Measurements from ENCODE around the gene ARHGAP35. TPM values are rescaled to one million over a fixed set of nuclear protein-coding genes. Genes with fewer than 3 reads are reported as not detected.

The ARHGAP35 gene
- total and polyA plus RNA-seq, 9 donors, result 20.9 to 74.8 (median 51.2) TPM

DNA sequence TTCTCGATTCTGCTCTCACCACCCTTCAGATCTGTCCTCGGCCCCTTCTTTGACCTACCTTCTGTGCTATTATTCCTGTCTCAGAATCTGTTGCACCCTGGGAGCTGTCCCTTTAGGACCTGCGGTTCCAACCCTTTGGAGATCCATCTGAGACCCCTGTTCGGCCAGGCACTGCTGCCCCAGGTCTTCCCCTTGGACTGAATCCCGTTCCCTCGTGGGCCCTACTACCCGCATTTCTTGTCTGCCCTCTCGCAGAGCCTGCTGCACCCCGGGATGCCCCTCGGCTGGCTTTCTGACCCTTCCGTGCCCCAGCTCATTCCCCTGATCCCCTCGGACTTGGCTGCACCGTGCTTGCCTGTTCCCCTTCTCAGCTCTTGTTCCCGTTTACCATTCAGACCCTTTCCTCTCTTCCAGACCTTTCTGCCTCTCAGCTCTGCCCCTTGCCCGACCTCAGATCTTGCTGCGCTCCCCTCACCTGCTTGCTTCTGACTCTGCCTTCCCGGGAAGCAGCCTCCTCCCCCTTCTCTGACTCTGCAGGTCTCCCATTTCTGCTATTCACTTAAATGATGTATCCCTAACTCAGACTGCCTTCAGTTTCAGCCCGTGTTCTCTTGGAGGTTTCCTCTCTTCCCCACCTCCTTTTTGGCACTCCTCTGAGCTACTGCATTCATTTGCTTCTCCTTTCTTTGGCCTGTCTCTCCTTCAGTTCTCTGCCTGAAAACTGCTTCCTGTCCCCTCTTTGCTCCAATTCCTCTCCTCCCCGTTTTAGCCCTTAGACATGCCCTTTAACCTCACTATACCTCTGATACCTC is 1.1 kb downstream of the ARHGAP35 start:
- Histone ChIP-seq H3K4me1 (ENCODE audit: insufficient read depth) (peaks cover 13% of the 10 kb centered on the region), H3K9me3 (no peaks in the 10 kb centered on the region), H3K4me3 (peak overlapping the region; percentile 59), H3K27ac (peak overlapping the region; percentile 95 to 97), H3K36me3 (no peaks in the 10 kb centered on the region), H3K27me3 (no peaks in the 10 kb centered on the region)
- intact Hi-C loops (cut with DNase I), result loop anchor here in 3 of 4 donors (2.0 to 5.0 kb wide), 3 partner anchors 115 to 130 kb away; no protein-coding TSS in a partner anchor
- TF ChIP-seq POLR2A (IDR thresholded peaks at IDR 0.05) (no peak), EP300 (IDR thresholded peaks at IDR 0.05) (no peak)
- TF ChIP-seq, protein P1, sequence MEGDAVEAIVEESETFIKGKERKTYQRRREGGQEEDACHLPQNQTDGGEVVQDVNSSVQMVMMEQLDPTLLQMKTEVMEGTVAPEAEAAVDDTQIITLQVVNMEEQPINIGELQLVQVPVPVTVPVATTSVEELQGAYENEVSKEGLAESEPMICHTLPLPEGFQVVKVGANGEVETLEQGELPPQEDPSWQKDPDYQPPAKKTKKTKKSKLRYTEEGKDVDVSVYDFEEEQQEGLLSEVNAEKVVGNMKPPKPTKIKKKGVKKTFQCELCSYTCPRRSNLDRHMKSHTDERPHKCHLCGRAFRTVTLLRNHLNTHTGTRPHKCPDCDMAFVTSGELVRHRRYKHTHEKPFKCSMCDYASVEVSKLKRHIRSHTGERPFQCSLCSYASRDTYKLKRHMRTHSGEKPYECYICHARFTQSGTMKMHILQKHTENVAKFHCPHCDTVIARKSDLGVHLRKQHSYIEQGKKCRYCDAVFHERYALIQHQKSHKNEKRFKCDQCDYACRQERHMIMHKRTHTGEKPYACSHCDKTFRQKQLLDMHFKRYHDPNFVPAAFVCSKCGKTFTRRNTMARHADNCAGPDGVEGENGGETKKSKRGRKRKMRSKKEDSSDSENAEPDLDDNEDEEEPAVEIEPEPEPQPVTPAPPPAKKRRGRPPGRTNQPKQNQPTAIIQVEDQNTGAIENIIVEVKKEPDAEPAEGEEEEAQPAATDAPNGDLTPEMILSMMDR (IDR thresholded peaks at IDR 0.05), result no peak
- DNase-seq, result peak in 2 of 5 donors; percentile 30 to 49
- 0 to 1% (median 1%) methylated on average over 19 of the region's 19 CpGs for WGBS, 3 donors

DNA sequence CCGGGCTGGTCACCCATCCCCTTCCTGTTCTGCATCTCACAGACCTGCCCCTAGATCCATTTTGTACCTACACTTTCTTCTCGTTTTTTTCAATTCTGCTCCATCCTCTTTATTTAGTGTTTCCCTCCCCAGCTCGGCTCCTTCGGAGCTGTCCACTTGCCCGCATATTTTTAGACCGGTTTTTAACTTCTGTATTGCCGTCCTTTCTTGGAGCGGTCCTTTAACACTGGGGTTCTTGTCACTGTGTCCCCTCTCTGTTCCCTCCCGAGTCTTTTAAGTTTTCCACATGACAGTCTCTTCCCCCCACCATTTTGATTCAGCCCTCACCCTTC is 1.7 kb downstream of the ARHGAP35 start:
- Histone ChIP-seq H3K4me1 (ENCODE audit: insufficient read depth) (peaks cover 13% of the 10 kb centered on the region), H3K4me3 (peak overlapping the region; percentile 59), H3K27ac (peak overlapping the region in 1 of 2 donors; percentile 7), H3K36me3 (no peaks in the 10 kb centered on the region), H3K27me3 (no peaks in the 10 kb centered on the region), H3K9me3 (no peaks in the 10 kb centered on the region)
- peak in 1 of 5 donors; percentile 7 for DNase-seq
- intact Hi-C loops (cut with DNase I), result loop anchor here in 3 of 4 donors (5.0 kb wide), 2 partner anchors 115 to 130 kb away; no protein-coding TSS in a partner anchor
- WGBS, 3 donors, result 4 to 10% (median 8%) methylated on average over 9 of the region's 9 CpGs
- no peak for TF ChIP-seq EP300 (IDR thresholded peaks at IDR 0.05)
- TF ChIP-seq, protein P1 (IDR thresholded peaks at IDR 0.05), result no peak
- no peak for TF ChIP-seq POLR2A (IDR thresholded peaks at IDR 0.05)

DNA sequence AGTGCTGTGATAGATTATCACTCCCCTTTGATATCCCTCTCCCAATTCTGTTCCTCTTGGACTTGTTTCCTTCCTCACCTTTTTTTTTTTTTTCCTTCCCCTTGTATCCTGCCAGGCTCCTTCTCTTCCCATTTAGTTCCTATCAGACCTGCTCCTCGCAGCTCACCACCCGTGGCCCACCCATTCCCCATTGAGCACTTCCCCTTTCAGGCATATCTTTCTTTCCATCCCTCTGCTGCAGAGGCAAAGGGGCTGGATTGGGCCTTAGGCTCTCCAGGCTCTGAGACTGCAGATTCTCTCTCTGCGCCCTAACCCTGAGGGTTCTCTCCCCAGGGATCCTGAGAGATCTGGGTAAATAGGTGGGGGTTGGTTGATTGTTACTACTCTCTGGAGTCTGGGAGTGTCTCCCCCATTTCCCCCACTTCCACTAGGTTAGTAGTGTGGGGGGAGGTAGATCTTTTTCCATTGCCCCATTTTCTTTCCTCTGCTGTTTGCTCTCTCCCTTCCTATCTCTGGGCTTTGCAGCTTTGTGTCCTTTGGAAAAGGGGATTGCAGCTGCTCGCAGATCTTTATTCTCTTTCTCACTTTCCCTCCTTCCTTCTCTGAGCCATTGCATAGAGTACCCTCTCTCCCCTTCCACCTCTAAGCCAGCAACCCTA is 2.3 kb downstream of the ARHGAP35 start:
- Histone ChIP-seq H3K27ac (peak overlapping the region in 1 of 2 donors; percentile 7), H3K36me3 (no peaks in the 10 kb centered on the region), H3K9me3 (no peaks in the 10 kb centered on the region), H3K4me1 (ENCODE audit: insufficient read depth) (peaks cover 13% of the 10 kb centered on the region), H3K27me3 (no peaks in the 10 kb centered on the region), H3K4me3 (peak overlapping the region; percentile 59)
- TF ChIP-seq, protein P1 (IDR thresholded peaks at IDR 0.05), result no peak
- TF ChIP-seq EP300 (IDR thresholded peaks at IDR 0.05), result no peak
- TF ChIP-seq POLR2A (IDR thresholded peaks at IDR 0.05), result no peak
- intact Hi-C loops (cut with DNase I), result loop anchor here in 3 of 4 donors (5.0 kb wide), 2 partner anchors 114 to 129 kb away; no protein-coding TSS in a partner anchor
- no peak for DNase-seq
- WGBS, 3 donors, result 39 to 45% (median 39%) methylated on average over 4 of the region's 4 CpGs

DNA sequence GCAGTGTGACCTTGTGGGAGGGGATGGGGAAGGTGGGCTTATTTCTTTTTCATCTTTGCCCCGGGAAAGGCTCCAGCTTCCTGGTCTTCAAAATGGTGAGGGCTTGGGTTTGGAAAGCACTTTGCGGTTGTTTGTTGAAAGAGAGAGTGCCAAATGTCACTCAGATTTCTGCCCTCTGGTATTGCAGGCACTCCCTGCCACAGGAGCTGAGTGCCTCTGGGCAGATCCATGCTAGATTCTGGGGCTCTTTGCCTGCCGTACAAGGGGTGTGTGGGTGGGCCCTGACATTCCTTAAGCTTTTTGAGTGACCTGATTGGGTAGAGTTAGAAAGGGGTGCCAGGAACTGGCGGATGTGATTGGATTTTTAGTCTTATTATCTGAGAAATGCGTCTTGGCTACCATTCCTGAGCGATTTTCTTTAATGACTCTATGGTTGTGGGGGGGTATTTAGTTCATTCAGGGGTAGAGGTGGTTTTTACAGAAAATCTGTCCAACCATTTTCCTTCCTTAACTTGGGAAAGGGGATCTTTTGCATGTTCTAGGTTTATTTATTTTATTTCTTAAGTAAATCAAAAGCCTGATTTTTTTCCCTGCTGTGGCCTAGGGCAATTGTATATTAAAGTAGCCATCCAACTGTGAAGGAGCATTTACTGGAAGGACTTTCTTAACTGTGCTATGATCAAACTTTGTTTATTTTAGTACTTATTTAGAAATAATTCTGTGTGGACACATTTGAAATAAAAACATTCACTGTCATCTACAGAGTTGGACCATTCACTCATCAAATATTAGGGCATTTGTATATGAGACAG is 3.2 kb downstream of the ARHGAP35 start:
- no peak overlapping the region for H3K4me3 ChIP-seq
- no peaks in the 10 kb centered on the region for H3K27me3 ChIP-seq
- TF ChIP-seq POLR2A (IDR thresholded peaks at IDR 0.05), result no peak
- TF ChIP-seq, protein P1 (IDR thresholded peaks at IDR 0.05), result no peak
- TF ChIP-seq EP300 (IDR thresholded peaks at IDR 0.05), result no peak
- peaks cover 16% of the 10 kb centered on the region for H3K4me1 ChIP-seq (ENCODE audit: insufficient read depth)
- 6 to 15% (median 7%) methylated on average over 6 of the region's 6 CpGs for WGBS, 3 donors
- H3K36me3 ChIP-seq, result no peaks in the 10 kb centered on the region
- H3K9me3 ChIP-seq, result no peaks in the 10 kb centered on the region
- DNase-seq, result no peak
- H3K27ac ChIP-seq, result no peak overlapping the region
- intact Hi-C loops (cut with DNase I), result loop anchor here in 3 of 4 donors (5.0 kb wide), 2 partner anchors 113 to 128 kb away; no protein-coding TSS in a partner anchor

All from ovary (tissue), 9 donors.